Activated naive CD8-positive, alpha-beta T cell treated with anti-CD3 and anti-CD28 coated beads, Interleukin-2, amount 50 U/mL, for 16 hours (primary cell): ENCODE results near the gene WNT7A.

Experiments used
- DNase-seq: peaks from one replicate; pipeline ENCODE4 v3.0.0-alpha.2; 2020; ENCODE audit warnings: low read depth, low spot score

WNT7A gene

DNA sequence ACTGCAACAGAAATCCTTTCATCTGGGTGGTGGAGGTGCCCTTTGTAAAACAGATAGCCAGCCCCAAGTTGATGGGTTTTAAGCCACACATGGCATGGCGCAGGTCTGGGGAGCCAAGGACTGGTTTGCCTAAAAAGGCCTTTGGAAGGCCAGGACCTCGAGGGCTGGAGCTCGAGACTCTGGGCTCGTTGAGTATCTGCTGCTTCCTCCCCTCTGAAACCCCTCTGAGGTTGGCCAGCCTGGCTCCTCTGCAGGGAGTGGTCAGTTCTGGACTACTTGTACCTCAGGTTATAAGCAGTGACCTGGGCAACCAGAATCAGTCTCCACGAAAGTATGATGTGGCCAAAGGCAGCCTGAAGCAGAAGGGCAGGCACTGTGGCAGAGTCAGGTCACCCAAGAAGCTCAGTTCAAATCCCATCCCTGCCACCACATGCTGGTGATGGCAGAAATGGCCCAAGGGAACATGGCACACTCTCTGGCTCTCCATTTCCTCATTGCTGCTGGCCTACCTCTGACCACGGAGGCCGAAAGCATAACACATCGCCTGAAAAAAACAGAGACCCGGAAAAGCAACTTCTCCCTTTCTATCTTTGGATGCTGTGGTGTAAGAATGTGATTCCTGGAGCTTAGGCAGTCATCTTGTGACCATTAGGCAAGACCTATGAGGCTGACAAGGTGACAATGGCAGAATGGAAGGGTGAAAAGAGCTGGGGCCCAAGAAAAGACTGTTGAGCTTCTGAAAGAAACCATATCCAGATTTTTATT lies 51.2 kb downstream of the WNT7A start:
- no peak for DNase-seq

DNA sequence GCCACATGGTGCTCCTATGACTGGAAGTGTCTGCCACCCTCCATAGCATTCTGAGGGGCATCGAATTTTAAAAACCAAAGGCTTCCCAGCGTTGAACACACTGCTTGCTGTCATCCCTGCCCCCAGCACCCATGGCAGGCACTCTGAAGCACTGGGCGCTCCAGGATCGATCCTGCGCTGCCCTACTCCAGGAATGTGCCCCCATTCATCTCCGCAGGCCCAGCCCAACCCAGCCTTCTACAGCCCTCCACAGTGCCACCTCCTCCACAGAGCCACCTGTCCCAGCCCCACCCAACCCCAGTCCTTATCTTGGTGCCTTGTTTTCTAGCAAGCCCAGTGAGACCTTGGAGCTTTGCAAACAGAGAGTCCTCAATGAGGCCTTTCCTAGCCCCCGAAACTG lies 52.2 kb downstream of the WNT7A start:
- no peak for DNase-seq

DNA sequence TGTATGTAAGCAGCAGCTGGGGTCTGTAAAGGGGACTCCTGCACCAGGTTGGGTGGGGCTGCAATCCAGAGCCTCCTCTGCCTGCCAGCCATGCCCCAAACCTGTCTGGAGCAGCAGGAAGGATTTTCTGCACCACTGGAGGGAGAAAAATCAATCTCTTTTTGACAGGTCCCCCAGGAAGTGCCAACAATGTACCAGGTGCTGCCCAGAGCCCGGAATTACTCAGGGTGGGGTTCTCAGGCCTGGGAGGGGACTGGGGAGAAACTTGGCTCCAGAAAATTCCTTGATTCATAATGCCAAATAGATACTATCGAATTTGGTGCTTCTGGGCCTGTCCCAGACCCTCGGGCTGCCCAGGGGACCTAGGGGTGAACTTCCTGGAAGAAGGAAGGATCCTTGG lies 52.6 kb downstream of the WNT7A start:
- DNase-seq = no peak

DNA sequence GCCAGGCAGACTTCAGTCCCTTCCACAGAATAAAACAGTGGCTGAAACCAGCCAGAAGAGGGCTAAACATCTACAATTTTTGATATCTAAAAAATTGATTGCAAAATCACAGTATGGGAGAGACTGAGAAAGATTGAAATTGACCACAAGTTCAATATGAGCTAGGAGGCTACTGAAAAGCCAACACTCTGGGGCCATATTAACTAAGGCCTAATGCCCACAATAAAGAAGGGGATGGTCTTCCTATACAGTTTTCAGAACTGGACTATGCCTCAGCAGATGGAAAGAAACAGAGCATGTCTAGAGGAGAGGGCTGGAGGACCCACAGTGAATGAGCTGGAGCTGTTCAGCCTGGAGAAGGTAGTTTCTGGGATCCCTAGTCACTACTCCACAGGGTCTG lies 53.2 kb downstream of the WNT7A start:
- DNase-seq = no peak

DNA sequence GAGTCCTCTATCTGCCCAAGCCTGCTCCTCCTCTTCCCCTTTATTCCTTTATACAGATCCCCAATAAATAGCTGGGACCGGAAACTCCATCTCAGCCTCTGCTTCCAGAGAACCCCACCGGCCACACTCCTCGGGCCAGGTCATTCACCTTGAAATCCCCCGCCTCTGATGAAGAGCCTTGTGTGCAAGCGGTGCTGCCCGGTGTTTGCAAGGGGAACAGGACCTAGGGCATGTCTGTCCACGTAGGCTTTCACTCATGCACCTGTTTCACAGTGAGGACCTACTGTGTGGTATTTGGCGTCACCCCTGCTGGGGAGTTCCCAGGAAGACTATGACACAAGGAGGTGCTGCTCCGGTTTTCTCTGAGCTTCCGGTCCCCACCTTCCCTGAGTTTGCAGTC lies 54.0 kb downstream of the WNT7A start:
- no peak for DNase-seq

DNA sequence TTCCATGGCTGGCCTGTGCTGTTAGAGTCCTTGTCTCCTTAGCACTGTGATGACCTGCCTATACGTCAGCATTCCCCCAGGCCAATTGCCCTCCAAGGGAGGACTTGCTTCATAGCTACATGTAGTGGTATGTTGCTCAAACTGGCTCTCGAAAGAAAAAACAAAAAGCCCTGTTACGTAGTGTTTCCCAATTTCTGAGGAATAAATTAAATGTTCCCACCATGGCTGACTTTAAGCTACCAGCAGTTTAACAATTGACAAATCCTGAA lies 54.6 kb downstream of the WNT7A start:
- no peak for DNase-seq

DNA sequence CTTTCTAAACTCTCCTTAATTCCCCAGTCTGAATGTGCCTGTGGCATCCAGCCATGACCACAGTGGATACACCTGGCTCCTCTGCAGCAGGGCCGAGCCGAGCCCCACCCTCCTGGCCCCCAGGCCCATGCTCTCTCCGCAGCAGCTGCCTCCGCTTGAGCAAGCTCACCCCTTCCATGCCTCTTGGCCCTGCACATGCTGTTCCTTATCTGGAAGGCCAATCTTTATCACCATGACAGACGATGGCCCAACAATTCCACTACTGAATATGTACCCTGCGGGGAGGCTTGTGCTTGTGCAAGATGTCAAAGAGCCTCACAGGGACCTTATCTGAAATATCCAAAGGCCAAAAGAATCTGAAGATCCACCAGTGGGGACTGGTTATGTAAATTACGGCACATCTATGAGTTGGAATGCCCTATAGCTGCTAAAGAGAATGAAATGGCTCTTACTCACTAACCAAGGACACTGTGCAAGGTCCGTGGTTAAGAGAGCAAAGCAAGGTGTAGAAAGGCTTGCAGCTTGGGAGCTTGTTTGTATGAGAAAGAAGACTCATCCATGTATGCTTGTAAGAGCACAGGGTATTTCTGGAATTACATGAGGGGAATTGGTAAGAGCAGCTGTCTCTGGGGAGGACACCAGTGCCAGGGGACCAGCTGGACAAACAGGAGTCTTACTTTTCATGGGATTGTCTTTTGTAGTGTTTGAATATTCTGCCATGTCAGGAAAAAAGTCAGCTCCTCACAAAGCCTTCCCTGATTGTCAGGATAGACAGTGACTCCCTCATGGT lies 55.2 kb downstream of the WNT7A start:
- DNase-seq = no peak

DNA sequence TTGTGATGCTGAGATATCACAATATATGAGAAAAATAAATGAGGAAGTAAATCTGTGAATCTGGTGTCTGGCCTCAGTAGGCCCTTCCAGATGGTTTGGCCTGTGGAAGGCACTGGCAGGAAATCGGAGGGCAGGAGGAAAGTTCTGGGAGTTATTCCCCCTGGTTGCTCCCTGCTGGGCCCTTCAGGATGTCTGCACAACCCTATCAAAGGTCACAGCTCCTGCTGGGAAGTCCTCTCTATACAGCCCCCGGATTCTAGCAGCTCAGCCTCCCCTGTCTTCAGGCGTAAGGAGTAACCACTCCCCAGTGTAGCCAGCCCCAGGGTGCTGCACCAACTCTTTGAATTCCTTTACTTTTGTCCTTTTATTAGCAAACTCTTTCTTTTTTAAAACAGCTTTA lies 56.2 kb downstream of the WNT7A start:
- no peak for DNase-seq

DNA sequence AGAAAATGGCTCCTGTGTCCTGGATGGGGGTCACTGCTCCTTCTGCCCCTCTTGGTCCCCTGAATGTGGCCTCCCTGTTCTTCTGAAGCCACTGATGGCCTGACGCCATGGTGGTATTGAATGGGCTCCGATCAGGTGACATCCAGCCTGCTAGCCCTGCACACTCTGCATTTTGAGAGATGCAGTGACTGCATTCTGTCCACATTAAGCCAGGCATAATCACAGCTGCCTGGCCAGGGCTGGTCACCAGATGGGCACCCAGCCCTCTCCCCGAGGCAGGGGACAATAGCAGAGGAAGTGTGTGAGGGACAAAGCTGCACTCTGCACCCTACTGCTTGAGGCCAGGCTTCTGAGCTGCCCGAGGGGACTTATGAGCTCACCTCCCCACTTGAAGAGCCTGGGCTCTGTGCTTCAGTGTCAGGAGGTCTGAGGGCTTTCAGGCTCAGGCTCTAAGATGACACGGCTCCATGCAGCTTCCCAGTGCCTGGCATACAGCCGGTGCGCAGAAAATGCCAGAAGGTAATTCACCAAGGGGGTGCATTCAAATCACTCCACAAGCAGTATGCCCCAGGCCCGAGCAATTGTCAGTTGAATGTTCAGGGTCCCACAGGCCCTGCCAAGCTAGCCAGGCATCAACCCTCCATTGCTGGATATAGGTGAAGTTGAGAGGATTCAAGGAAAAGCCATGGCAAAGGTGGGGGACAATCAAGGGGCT lies 56.8 kb downstream of the WNT7A start:
- DNase-seq = no peak

DNA sequence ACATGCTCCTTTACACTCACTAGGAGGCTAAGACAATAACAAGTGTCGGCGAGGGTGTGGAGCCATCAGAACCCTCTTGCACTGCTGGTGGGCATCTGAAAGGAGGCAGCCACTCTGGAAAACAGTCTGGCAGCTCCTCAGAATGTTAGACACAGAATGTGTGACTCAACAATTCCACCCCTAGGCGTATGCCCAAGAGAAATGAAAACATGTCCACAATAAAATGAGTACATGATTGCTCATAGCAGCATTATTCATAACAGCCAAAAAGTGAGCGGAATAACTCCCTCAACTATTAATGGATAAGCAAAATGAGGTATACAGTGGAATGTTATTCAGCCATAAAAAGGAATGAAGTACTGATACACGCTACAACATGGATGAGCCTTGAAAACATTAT lies 57.8 kb downstream of the WNT7A start:
- no peak for DNase-seq

DNA sequence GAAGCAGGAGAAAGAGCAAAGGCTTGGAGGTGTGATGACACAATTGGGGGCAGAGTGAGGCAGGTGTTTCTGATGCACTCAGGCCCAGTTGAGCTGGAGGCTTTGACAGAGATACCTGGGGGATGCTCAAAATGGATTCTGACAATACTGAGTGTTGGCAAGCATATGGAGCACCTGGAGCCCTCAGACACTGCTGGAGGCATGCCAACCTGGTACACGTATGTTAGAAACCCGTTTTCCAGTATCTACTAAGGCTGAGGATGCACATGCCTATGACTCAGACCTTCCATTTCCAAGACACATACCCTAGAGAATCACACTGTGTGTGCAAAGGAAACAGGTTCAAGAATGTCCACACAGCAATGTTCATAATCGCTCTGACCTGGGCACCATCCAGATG lies 58.7 kb downstream of the WNT7A start:
- no peak for DNase-seq

DNA sequence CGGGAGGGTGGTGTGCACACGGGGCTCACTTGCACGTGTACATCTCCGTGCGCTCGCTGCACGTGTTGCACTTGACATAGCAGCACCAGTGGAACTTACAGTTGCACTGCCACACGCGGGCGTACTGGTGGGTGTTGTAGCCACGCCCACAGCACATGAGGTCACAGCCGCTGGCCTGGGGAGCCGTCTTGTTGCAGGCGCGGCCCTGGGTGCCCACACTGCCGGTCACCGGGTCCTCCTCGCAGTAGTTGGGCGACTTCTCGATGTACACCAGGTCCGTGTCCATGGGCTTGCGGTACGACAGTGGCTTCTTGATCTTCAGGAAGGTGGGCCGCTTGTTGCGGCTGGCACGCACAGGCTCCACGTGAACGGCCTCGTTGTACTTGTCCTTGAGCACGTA lies 61.0 kb downstream of the WNT7A start:
- no peak for DNase-seq

DNA sequence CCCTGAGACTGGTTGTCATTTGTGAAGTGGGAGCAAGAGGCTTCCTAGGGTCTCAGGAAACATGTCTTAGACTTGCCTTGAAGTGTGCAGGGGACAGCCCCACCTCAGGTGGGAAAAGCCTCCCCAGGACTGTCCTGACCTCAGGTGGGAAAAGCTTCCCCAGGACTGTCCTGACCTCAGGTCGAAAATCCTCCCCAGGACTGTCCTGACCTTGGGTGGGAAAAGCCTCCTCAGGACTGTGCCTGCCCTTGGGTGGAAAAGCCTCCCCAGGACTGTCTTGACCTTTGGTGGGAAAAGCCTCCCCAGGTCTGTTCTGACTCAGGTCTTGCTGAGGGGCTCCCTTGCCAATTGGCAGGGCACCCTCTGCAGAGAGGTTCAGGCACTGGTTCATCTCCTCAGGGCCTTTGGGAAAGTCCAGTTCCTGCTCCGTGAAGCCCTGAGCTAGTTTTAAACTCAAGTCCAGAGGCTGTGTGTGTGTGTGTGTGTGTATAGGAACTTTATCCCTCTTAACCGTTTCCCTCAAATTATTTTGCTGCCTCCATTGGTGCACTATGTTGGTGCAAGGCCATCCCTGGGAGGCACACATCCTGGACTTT lies 64.7 kb downstream of the WNT7A start:
- DNase-seq = no peak

DNA sequence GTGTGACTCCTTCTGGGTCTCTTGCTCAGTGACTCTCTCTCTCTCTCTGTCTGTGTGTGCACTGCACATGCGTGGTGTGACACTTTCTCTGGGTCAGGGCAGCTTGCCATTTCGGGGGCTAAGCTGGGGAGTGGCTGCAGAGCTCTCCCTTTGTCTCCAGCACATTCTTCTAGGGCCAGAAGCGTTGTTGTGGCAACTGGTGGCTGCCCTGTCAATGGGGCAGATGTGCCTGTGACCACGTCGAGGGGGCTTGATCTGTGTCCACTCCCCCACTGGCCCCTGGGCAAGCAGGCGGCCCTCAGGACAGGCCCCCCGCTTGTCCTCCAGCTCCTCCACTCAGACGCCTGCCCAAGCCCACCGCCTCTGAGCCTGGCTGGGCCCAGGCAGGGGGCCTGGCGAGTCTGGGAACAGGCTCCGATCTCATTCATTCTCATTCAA lies 67.8 kb downstream of the WNT7A start:
- no peak for DNase-seq

DNA sequence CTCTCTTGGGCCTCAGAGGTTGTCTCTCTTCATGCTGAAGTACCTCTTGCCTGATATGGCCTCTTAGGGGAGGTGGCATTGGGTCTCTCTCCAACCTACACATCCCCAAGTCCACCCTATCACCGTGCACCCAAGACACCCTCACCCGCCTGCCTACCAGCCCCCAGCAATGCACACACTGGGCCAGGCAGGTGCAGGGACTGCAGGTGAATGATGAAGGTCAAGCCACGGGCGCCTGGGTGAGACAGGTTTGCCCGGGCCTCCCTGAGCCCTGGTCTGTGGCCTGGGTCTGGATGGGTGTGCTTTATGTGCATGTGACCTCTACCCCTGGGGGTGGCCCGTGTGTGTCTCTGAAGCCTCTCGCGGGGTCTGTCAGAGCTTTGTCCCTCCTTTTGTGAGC lies 68.3 kb downstream of the WNT7A start:
- no peak for DNase-seq

DNA sequence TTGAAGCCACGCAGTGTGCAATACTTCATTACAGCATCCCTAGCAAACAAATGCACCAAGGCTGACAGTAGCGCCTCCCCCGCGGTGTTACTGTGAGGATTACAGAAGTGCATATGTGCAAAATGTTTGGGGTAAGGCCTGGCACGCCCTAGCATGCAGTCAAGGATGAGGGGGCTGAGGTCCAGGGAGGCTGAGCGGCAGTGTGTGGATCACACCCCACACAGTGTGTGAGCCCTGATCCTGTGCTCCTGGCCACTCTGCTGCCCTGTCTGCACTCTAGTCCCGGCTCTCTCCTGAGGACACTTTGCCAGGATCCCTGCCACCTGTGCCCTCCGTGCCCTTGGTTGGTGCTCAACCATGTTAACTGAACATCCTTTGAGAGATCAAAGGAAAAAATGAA lies 71.3 kb downstream of the WNT7A start:
- no peak for DNase-seq

DNA sequence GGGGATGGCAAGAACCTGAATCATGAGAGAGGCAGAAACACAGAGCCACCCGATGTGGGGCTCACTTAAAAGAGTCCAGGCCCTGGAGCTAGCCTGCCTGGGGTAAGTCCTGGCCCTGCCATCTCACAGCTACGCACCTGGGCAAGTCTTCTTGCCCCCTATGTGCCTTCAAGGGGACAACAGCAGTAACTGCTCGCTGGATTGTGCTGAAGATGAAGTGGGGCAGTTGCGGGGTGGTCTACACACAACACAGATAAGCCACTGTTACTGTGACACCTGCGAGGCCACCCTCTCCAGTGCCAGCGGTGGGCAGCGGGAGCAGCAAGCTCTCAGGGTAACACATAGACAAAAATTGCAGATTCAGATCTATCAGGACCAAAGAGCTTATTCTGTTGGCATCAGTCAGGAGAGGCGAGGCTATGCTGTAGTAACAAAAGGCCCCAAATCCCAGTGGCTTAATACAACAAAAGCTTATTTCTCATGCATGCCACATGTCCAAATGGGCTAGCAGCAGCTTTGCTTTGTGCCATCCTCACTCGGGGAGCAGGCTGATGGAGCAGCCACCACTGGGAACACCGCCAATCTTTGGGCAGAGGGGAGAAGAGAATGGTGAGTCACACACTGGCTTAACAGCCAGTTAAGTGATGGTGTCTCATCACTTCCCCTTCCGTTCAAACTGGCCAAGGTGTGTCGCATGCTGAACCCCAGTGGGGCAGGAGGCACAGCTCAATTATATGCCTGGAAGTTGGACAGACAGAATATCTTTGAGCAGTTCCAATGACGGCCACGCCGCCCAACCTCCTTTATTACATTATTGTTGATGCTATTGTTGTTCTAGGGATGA lies 78.3 kb downstream of the WNT7A start:
- DNase-seq = no peak

DNA sequence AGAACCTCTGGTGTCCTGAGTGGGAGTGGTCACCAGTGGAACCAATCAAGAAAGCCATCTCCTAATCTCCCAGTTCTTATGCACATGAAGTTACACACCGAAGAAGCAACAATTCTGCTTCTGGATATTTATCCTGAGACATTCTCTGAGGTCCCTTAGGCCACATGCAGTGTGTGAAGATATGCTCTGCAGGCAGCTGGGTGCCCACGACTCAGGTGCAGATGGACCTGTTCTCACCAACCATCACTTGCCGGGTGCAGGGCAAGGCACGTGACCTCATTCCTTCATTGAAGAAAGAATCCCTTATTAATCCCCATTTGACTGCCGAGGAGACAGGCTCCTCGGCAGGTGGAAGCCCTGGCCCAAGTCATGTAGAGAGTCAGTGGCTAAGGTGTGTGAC lies 79.8 kb downstream of the WNT7A start:
- no peak for DNase-seq

DNA sequence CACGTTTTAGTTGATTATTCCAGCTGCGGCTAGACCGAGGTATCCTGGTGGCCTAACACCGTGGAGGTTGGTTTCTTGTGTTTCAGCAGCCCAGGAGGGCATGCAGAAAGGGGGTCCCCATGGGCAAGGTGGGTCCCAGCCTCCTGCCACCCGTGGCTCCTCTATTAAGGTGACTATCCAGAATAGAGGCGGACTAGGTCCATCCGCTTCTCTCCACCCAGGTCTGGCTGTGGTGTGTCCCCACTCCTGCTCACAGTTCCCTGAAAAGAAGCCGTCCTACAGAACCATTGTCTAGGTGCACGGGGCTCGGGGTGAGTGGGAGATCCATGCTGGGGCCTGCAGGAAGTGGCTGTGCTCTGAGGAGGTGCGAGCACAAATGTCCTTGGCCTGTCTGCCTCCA lies 81.5 kb downstream of the WNT7A start:
- no peak for DNase-seq

DNA sequence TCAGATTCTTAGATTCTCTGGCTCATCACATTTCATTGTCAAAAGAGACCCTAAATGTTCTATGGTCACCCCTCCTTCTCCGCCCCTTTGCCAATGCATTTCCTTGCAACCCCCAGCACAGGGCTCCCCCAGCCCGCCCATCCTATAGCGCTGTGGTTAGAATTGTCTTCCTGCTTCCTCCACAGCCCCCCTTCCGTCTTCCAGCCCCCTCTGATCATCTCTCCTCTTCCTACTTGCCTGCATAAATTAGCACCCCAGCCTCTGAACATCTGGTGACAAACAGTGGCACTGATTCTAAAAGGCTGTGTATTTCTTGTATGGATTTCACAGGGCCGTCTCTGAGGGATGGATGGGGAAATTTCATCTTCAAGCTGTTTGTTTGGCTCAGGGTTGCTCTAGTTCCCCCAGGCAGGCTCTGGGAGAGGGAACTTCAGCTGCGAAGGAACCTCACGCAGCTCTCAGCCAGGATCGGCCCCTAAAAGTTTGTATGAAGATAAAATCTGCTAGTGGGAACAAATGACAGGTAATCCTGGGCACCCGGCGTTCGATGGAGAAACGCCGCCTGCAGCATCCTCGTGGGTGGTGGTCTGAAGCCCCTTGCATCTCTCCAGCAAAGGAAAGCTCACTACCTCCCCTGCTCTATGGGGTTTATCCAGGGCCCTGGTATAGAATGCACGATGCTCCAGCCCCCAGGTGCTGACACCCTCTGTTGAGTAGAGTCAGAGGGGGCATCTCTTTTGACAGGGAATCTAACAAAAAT lies 83.0 kb downstream of the WNT7A start:
- DNase-seq = no peak

DNA sequence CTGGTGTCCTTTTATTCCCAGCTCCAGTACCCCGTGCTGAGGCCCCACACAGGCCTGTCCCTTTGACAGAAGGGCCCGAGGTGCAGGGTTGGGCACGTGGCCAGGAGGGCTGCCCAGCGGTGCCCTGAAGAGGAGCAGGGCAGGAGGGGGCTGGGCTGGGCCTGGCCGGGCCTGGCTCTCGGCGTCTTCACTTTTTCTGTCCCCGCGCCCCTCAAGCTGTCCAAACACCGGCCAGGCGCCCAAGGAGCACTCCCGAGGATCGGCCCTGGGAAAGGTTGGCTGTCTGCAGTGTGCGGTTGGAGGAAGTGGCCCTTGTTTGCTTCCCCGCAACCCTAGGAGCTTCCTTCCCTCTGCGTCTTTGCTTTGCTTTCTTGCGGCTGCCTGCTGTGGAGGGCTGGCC lies 84.1 kb downstream of the WNT7A start:
- no peak for DNase-seq
